A673 (cell line): Measurements from ENCODE around the gene AMTN.

Experiments used
- CTCF ChIP-seq: fragments of 300-800, 200-600 bp; sonication (generic); conservative IDR thresholded peaks from 2 replicates; pipeline ENCODE4 v1.5.1; 2017; ENCODE audit warnings: low read depth, mild to moderate bottlenecking, antibody characterized with exemption, low read length, moderate library complexity, mixed read lengths
- EZH2 ChIP-seq: fragments of 200-600 bp; sonication (generic); IDR thresholded peaks from 2 replicates; pipeline ENCODE4 v1.6.1; 2017; ENCODE audit warnings: borderline replicate concordance, low read depth, mild to moderate bottlenecking, mixed read lengths, antibody characterized with exemption, low read length; ENCODE audit not compliant: poor library complexity, severe bottlenecking

DNA sequence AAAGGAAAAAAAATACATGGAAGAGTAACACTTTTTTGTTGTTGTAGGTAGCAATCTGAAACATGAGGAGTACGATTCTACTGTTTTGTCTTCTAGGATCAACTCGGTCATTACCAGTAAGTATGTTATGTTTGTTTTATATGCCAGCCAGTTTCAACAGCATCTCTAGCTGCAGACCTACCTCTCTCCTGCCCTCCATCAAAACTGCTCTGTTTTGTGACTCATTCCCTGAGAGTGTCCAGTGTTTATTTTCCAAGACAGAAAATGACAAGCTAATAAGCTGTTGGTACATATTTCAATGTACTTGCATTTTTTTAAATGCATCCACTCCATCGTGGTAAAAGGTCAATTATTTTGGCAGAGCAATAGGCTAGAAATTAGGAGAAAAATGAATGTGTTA lies 347 bp downstream of the AMTN start:
- TF ChIP-seq EZH2 = no peak
- no peak for TF ChIP-seq CTCF
